Epithelial cell of proximal tubule (primary cell): ENCODE data around the gene CDH13. TPM values are rescaled to one million over a fixed set of nuclear protein-coding genes. Genes with fewer than 3 reads are reported as not detected.

Experiments used
- DNase-seq: peaks from one replicate; pipeline ENCODE4 v3.0.0-alpha.2; 2011; ENCODE audit warnings: low read depth
- H3K4me3 ChIP-seq: 2 replicates; pipeline ENCODE4 v1.5.1; 2011; ENCODE audit warnings: low read depth, mild to moderate bottlenecking, low read length
- CTCF ChIP-seq: conservative IDR thresholded peaks from 2 replicates; pipeline ENCODE4 v1.5.1; 2012; ENCODE audit warnings: low read depth, mild to moderate bottlenecking, low read length
- total RNA-seq: library from RNA; depleted of rRNA; stranded (reverse); fragments of >200 nt; gene quantifications from 2 replicates; pipeline ENCODE4 v1.2.3, GENCODE V29; 2015

CDH13 gene
- total RNA-seq, 1 donor from 2014 or later, result 85.4 TPM

GRCh38 chr16:83027973-83028372, 401.2 kb downstream of the CDH13 start:
- H3K4me3 ChIP-seq, result no peak overlapping the region
- DNase-seq, result no peak
- no peak for TF ChIP-seq CTCF

DNA sequence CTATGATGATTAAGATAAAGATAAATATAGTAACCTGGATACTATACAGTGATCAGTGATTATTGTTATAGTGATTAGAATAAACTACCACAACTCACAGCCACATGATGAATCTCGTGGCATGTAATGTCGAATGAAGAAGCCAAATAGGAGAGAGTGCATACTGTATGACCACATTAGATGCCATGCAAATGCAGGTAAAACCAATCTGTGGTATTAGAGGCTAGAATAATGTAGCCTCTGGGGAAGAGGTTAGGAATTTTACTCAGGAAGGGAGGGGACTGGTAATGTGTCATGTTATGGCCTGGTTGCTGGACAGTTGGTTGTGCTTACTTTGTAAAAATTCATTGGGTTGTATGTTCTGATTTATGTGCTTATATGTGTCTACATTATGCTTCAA, 402.7 kb downstream of the CDH13 start:
- H3K4me3 ChIP-seq, result no peak overlapping the region
- DNase-seq, result no peak
- no peak for TF ChIP-seq CTCF

DNA sequence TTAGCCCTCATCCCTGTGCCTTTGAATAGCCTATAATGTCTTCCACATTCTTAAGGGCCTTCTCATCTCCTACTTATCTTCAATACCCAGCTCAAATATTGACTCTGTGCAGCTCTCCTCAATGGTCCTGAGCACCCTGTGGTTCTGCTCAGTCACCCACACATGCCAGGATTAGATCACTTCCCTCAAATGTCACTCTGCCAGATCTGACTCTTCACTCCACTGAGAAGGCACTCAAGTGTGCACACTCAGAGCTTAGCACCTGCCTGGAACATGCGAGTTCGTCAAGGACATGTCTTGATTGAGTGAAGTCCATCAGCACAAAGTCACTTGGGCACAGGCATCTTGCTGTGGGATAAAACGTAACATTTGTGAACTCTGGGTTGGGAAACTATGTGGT, 404.8 kb downstream of the CDH13 start:
- peak; percentile 35 for DNase-seq

GRCh38 chr16:83037102-83037501, 410.3 kb downstream of the CDH13 start:
- TF ChIP-seq CTCF, result no peak
- DNase-seq, result no peak
- no peak overlapping the region for H3K4me3 ChIP-seq

More for the DNA sequence above, 404.8 kb downstream of the CDH13 start:
- H3K4me3 ChIP-seq, result no peak overlapping the region
- TF ChIP-seq CTCF, result no peak

GRCh38 chr16:83037884-83038283, 411.1 kb downstream of the CDH13 start:
- DNase-seq, result no peak
- no peak overlapping the region for H3K4me3 ChIP-seq

GRCh38 chr16:83040174-83040573, 413.4 kb downstream of the CDH13 start:
- no peak for DNase-seq
- no peak overlapping the region for H3K4me3 ChIP-seq
- no peak for TF ChIP-seq CTCF

More at GRCh38 chr16:83037884-83038283, 411.1 kb downstream of the CDH13 start:
- no peak for TF ChIP-seq CTCF

- no peak for DNase-seq
- no peak for TF ChIP-seq CTCF
- H3K4me3 ChIP-seq, result no peak overlapping the region
Observed at GRCh38 chr16:83044589-83044988, 417.8 kb downstream of the CDH13 start.
